NCI-H128 (cell line): ENCODE measurements around the gene COQ2.
"Not testable (repeated sequence)": the region's sequence is repeated elsewhere in the genome, so short reads cannot be mapped to it uniquely, and the experiment has no call there.

Experiments
- DNase-seq: peaks from one replicate; lab custom pipeline; 2025; ENCODE audit not compliant: unreplicated experiment; lab: John Stamatoyannopoulos, UW

The COQ2 gene

GRCh38 chr4:83250687-83251446 lies 33.7 kb downstream of the COQ2 start:
- no peak for DNase-seq

GRCh38 chr4:83248486-83248885 lies 36.1 kb downstream of the COQ2 start:
- DNase-seq: no peak

- DNase-seq: no peak
These were observed 36.9 kb downstream of the COQ2 start for GRCh38 chr4:83247415-83248357.

GRCh38 chr4:83241132-83241531 lies 43.5 kb downstream of the COQ2 start:
- no peak for DNase-seq

GRCh38 chr4:83240379-83240875 lies 44.2 kb downstream of the COQ2 start:
- DNase-seq: no peak

GRCh38 chr4:83238393-83239248 lies 46.0 kb downstream of the COQ2 start:
- no peak for DNase-seq

GRCh38 chr4:83237591-83237990 lies 47.0 kb downstream of the COQ2 start:
- no peak for DNase-seq

GRCh38 chr4:83235645-83236133 lies 48.9 kb downstream of the COQ2 start:
- not testable (repeated sequence) for DNase-seq

GRCh38 chr4:83234902-83235644 lies 49.5 kb downstream of the COQ2 start:
- no peak for DNase-seq

- not testable (repeated sequence) for DNase-seq
These were observed 50.2 kb downstream of the COQ2 start for GRCh38 chr4:83234387-83234786.

GRCh38 chr4:83232082-83232481 lies 52.5 kb downstream of the COQ2 start:
- DNase-seq: no peak

- no peak for DNase-seq
These were observed 53.0 kb downstream of the COQ2 start for GRCh38 chr4:83231620-83232076.

GRCh38 chr4:83230928-83231327 lies 53.7 kb downstream of the COQ2 start:
- no peak for DNase-seq

- no peak for DNase-seq
These were observed 54.8 kb downstream of the COQ2 start for GRCh38 chr4:83229791-83230190.

GRCh38 chr4:83228231-83228630 lies 56.4 kb downstream of the COQ2 start:
- DNase-seq: no peak

GRCh38 chr4:83224502-83225197 lies 59.9 kb downstream of the COQ2 start:
- no peak for DNase-seq

- no peak for DNase-seq
These were observed 60.8 kb downstream of the COQ2 start for GRCh38 chr4:83223781-83224180.

GRCh38 chr4:83221897-83222441 lies 62.6 kb downstream of the COQ2 start:
- no peak for DNase-seq
